Endothelial cell (in vitro differentiated cells): Measurements from ENCODE around the gene ATE1. TPM values are rescaled to one million over a fixed set of nuclear protein-coding genes. Genes with fewer than 3 reads are reported as not detected.
A peak's percentile ranks its signal among the peaks of the same experiment; 100 is the strongest.
"Not testable (repeated sequence)": the region's sequence is repeated elsewhere in the genome, so short reads cannot be mapped to it uniquely, and the experiment has no call there.

ENCODE experiments used
- DNase-seq: peaks from one replicate; pipeline ENCODE4 v3.0.0; 2021; ENCODE audit warnings: low spot score
- H3K27ac Mint-ChIP-seq: one replicate; pipeline ENCODE4 v1.8.0; 2021; ENCODE audit warnings: mixed read lengths, inconsistent platforms; ENCODE audit not compliant: unreplicated experiment
- H3K27me3 Mint-ChIP-seq: one replicate; pipeline ENCODE4 v1.8.0; 2021; ENCODE audit warnings: mild to moderate bottlenecking, moderate library complexity, mixed read lengths, inconsistent platforms; ENCODE audit not compliant: unreplicated experiment
- H3K36me3 Mint-ChIP-seq: one replicate; pipeline ENCODE4 v1.8.0; 2021; ENCODE audit warnings: mild to moderate bottlenecking, low read depth, mixed read lengths, inconsistent platforms; ENCODE audit not compliant: unreplicated experiment
- H3K4me1 Mint-ChIP-seq: one replicate; pipeline ENCODE4 v1.8.0; 2021; ENCODE audit warnings: mild to moderate bottlenecking, mixed read lengths, inconsistent platforms; ENCODE audit not compliant: unreplicated experiment
- H3K4me3 Mint-ChIP-seq: one replicate; pipeline ENCODE4 v1.8.0; 2021; ENCODE audit warnings: mild to moderate bottlenecking, mixed read lengths, inconsistent platforms; ENCODE audit not compliant: unreplicated experiment
- H3K9me3 Mint-ChIP-seq: one replicate; pipeline ENCODE4 v1.8.0; 2021; ENCODE audit warnings: mixed read lengths, inconsistent platforms; ENCODE audit not compliant: unreplicated experiment
- CTCF ChIP-seq: fragments of 200-600 bp; sonication (generic); IDR thresholded peaks from one replicate; pipeline ENCODE4 v1.5.0; 2021; ENCODE audit warnings: antibody characterized with exemption; ENCODE audit not compliant: unreplicated experiment
- total RNA-seq: library from RNA; stranded (reverse); fragmentation: NEBNext Ultra II Directional; extraction: Animal tissue kit (Norgen Biotek cat#: 25700); gene quantifications from one replicate; pipeline ENCODE4 v1.2.1, GENCODE V29; 2021; ENCODE audit not compliant: unreplicated experiment

Gene ATE1
- total RNA-seq, 1 donor from 2014 or later = 36.0 TPM

- DNase-seq = no peak
- Mint-ChIP-seq H3K27ac (peak overlapping the region; percentile 82), H3K4me3 (peak overlapping the region; percentile 89), H3K4me1 (peaks cover 28% of the 10 kb centered on the region), H3K36me3 (peaks cover 13% of the 10 kb centered on the region), H3K9me3 (no peaks in the 10 kb centered on the region), H3K27me3 (peaks cover 5% of the 10 kb centered on the region)
- no peak for TF ChIP-seq CTCF
Measured at GRCh38 chr10:121926671-121927317, 1.0 kb downstream of the ATE1 start.

- no peak for TF ChIP-seq CTCF
- Mint-ChIP-seq H3K9me3 (no peaks in the 10 kb centered on the region), H3K27me3 (peaks cover 3% of the 10 kb centered on the region), H3K36me3 (peaks cover 17% of the 10 kb centered on the region), H3K4me3 (peak overlapping the region; percentile 89), H3K27ac (peak overlapping the region; percentile 82), H3K4me1 (peaks cover 25% of the 10 kb centered on the region)
- DNase-seq = no peak
Measured at GRCh38 chr10:121926157-121926556, 1.7 kb downstream of the ATE1 start.

GRCh38 chr10:121921238-121921931, 6.4 kb downstream of the ATE1 start:
- Mint-ChIP-seq H3K9me3 (no peaks in the 10 kb centered on the region), H3K4me1 (peaks cover 12% of the 10 kb centered on the region), H3K36me3 (peaks cover 33% of the 10 kb centered on the region), H3K27me3 (peaks cover 3% of the 10 kb centered on the region), H3K27ac (peak overlapping the region; percentile 61), H3K4me3 (no peak overlapping the region)
- DNase-seq = no peak
- TF ChIP-seq CTCF = no peak

GRCh38 chr10:121919666-121920065, 8.2 kb downstream of the ATE1 start:
- Mint-ChIP-seq H3K27me3 (peaks cover 3% of the 10 kb centered on the region), H3K36me3 (peaks cover 39% of the 10 kb centered on the region), H3K9me3 (no peaks in the 10 kb centered on the region), H3K4me1 (peaks cover 5% of the 10 kb centered on the region), H3K27ac (no peak overlapping the region), H3K4me3 (no peak overlapping the region)
- no peak for DNase-seq
- TF ChIP-seq CTCF = no peak

GRCh38 chr10:121918800-121919199, 9.0 kb downstream of the ATE1 start:
- peaks cover 40% of the 10 kb centered on the region for H3K36me3 Mint-ChIP-seq
- not testable (repeated sequence) for H3K9me3 Mint-ChIP-seq, H3K27me3 Mint-ChIP-seq

More at GRCh38 chr10:121918800-121919199, 9.0 kb downstream of the ATE1 start:
- not testable (repeated sequence) for H3K27ac Mint-ChIP-seq, H3K4me1 Mint-ChIP-seq, DNase-seq
- peak overlapping the region; percentile 56 for H3K4me3 Mint-ChIP-seq
